GM21367 (cell line): ENCODE measurements around the gene SGSH.

ENCODE experiments used
- ATAC-seq: cut with Tn5 transposase; IDR thresholded peaks from one replicate; pipeline ENCODE4 v1.9.1; 2021; ENCODE audit not compliant: unreplicated experiment

Gene SGSH

DNA sequence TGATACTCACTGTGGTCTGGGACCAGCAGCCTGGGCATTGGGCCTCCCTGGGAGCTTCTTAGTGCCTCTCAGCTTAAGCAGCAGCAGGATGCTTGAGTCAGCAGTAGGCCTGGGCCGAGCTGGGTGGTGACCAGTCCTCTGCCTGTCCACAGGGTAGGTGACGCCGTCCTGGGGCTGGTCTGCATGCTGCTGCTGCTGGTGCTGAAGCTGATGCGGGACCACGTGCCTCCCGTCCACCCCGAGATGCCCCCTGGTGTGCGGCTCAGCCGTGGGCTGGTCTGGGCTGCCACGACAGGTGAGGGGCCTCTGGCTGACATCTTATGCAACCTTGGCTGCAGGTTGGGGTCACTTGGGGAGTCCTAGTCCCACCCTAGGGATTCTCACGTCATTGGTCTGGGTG, 7.5 kb upstream of the SGSH start:
- ATAC-seq, result no peak

DNA sequence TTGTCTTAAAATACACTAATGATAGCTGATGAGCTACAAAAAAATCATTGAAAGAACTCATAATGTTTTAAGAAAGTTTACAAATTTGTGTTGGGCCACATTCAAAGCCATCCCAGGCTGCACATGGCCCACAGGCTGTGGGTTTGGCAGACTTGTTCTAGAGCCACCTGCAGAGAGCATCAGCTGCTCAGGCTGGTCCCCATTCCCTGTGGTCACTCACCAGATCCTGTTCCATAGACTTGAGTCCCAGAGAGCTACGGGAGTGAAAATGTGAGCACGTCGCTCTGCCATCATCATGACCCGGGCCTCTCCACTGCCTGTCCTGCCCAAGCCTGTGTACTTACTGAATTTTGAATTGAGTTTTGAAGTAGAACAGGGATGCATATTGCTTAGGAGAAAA, 7.0 kb upstream of the SGSH start:
- no peak for ATAC-seq

DNA sequence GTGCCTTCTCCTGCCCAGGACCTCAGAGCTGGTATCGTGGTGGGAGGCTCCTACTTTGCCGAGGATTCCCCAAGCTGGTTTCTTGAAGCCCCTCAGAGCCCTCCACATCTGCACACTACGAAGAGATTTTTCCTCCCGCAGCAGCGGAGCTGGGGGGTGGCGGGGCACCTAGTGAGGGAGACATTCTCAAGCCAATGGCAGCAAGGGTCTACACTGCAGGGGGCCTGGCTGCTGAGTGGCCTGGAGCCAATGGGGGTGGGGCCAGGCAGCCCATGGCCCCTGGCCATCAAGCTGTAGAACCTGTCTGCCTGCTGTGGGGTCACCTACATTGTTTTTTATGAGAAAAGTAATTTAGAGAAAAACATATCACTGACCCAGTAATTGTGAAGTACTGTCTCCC, 5.1 kb upstream of the SGSH start:
- no peak for ATAC-seq

DNA sequence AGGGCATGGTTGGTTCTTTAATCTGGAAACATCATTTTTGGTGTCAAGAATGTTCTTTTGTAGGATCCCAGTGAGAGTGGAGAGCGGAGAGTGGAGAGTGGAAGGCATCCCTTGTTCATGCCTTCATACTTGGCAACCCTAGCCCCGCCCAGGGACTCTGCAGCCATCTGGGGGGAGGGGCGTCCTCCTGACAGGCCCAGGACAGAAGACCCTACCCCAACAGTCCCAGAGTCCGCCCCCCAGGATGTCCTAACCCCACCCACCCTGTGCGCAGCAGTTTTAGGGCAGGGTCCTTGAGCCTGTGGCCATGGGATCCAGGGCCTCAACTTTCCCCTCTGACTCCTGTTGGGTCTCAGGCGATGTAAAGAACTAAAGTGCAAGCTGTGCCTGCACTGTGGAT, 4.5 kb upstream of the SGSH start:
- no peak for ATAC-seq

DNA sequence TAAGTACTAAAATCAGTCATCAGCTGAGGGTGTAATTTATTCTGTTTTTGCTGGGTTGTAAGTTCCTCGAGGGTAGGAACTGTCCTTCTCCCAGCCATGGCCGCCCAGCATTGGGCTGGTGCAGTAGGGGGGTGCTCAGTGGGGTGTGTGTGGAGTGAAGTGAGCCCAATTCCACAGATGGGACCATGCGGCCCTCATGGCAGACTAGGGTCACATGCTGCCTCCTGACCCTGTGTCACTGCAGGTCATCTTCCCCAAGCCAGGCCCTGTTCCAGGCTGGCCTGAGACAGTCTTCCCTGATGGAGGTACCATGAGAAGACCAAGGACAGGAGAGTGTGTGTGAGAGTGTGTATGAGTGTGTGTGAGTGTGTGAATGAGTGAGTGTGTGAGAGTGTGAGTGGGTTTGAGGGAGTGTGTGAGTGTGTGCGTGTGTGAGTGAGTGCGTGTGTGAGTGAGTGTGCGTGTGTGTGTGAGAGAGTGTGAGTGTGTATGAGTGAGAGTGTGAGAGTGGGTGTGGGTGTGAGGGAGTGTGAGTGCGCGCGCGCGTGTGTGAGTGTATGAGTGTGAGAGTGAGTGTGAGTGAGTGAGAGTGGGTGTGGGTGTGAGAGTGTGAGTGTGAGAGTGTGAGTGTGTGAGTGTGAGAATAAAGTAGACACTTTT, 3.8 kb upstream of the SGSH start:
- no peak for ATAC-seq

DNA sequence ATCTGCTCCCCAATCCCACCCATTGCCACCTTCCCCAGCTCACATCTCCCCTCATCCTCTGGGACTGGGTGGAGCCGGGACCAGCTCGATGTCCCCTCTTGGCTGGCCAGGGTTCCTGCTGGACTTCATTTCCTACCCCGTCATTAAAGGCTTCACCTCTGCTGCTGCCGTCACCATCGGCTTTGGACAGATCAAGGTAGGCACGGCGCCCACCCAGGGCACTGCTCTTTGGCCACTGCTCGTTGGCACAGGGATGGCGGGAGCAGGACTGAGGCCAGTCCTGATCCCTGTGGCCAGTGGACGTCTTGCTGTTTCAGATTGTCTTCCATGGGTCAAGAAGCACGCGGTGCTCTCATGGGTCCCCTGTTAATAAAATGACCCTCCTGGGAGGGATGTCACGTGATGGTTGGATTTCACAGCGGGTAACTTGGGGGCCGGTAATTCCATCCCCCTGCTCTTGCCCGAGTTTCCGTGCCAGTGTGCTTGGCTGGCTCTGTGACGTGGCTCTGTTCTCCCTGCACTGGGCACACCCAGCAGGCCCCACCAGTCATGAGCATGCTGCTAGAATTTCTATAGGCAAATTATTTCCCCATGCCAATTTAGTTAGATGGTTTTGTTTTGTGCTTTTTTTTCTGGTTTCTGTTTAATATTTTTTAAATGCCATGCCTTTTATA, 3.1 kb upstream of the SGSH start:
- ATAC-seq, result no peak

DNA sequence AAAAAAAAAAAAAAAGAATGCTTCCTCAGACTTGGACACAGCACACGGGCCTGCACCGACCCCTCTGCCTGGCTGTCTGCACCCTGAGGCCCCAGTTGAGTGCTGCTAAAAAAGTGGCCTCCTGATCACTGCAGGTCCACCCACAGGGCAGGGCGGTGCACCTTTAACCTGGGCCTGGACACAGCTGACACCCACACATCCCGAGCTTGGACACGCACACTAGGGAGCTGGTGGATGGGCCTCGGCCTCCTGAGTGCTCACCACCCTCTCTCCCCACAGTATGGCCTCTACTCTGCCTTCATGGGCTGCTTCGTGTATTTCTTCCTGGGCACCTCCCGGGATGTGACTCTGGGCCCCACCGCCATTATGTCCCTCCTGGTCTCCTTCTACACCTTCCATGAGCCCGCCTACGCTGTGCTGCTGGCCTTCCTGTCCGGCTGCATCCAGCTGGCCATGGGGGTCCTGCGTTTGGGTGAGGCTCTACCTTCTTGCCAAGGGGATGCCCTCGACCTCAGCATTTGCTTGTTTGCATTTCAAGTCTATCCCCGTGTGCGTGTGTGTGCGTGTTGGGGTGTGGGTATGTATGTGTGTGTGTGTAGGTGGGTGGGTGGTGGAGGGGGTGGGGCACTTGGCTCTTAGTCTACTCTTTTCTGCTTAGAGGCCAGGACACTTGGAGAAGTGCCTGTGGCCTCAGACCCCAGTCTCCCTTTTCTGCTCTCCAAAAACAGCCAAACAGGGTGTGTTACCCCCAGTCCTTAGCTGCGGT, 2.4 kb upstream of the SGSH start:
- ATAC-seq, result no peak

DNA sequence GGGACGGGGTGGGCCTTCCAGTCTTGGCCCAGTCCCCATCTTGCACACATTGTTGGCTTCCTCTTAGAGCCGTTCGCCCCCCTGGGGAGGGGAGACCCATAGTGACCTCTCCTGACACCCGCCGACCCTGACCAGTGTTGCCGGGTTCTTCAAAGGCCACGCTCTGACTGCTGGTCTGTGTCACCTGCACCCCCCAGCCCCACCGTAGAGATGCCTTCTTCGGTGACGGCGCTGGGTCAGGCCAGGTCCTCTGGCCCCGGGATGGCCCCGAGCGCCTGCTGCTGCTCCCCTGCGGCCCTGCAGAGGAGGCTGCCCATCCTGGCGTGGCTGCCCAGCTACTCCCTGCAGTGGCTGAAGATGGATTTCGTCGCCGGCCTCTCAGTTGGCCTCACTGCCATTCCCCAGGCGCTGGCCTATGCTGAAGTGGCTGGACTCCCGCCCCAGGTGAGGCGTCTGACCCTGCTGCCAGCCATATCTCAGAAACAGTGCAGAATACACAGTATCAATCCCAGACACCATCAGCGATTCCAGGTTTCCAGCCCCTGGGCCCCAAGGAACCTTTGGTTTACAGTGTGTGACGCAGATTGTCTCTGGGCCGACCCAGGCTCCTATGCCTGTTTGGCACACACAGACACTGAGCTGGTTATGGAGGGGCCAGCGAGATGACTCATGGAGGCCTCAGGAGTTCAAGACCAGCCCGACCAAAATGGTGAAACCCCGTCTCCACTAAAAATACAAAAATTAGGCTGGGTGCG, 1.4 kb upstream of the SGSH start:
- no peak for ATAC-seq

DNA sequence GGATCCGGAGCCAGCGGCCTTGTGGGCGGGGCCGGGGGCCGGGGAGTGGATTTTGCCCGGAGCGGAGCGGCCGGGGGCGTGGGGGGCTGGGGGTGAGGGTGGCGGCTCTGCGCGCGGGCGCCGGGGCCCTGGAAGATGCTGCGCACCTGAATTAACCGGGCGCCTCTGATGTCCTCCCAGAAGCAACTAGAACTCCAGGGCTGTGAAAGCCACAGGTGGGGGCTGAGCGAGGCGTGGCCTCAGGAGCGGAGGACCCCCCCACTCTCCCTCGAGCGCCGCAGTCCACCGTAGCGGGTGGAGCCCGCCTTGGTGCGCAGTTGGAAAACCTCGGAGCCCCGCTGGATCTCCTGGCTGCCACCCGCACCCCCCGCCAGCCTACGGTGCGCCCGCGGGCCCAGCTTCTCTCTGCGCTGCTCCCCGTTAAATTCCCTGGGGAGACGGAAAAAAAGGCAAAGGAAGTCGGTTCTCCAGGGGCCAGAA, 643 bp upstream of the SGSH start:
- ATAC-seq, result no peak

DNA sequence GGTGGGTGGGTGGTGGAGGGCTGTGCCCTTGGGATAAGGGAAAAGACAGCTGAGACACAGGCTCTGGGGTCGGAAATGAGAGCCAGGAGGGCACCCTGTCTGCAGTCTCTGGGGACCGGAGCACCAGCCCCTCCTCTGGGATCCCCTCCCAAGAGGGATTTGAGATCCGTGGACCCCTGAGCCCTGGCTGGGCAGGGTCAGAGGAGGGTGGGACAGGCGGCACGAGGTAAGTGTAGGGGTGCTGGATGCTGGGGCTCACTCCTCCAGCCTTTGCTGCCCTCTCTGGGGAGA, 425 bp downstream of the SGSH start:
- ATAC-seq, result peak; percentile 17

DNA sequence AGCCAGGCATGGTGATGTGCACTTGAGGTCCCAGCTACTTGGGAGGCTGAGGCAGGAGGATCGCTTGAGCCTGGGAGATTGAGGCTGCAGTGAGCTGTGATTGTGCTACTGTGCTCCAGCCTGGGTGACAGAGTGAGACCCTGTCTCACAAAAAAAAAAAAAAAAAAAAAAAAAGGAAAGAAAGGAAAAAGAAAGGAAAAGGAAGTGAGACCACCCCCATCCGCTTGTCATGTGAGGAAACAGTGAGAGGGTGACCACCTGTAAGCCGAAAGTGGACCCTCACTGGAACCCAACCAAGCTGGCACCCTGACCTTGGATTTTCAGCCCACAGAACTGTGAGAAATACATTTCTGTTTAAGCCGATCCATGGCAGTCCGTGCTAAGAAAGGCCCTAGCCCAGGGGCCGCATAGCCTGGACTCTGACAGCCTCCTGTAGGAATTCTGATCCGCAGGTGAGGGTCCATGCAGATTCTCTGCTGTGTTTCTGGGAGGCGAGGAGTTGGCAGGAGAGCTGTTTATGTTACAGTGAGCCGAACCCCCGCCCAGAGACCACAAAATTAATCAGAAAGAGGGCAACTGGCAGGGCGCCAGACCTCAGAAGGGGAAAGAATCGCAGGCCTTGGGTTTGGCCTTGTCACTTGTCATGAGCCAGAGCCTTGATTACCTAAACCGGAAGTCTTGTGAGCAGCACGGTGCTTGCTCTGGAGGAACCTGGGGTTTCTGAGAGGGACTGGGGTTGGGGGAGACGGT, 945 bp downstream of the SGSH start:
- peak; percentile 45 for ATAC-seq

DNA sequence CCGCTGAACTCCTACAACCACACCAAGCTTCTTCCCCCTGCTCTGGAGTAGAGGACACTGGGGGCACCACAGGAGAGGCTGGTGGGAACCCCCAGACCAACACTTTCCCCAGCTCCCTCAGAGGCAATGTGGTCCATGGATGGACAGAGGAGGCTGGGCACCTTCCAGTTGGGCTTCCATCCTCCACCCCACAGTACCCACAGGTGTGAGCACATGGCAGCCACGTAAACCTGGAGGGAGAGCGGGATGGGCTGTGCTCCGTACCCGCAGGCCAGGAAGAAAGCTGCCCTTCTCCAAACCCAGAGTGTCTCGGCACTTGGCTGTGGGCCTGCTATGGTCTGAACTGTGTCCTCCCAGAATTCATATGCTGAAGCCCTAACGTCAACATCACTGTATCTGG, 1.7 kb downstream of the SGSH start:
- ATAC-seq, result no peak

DNA sequence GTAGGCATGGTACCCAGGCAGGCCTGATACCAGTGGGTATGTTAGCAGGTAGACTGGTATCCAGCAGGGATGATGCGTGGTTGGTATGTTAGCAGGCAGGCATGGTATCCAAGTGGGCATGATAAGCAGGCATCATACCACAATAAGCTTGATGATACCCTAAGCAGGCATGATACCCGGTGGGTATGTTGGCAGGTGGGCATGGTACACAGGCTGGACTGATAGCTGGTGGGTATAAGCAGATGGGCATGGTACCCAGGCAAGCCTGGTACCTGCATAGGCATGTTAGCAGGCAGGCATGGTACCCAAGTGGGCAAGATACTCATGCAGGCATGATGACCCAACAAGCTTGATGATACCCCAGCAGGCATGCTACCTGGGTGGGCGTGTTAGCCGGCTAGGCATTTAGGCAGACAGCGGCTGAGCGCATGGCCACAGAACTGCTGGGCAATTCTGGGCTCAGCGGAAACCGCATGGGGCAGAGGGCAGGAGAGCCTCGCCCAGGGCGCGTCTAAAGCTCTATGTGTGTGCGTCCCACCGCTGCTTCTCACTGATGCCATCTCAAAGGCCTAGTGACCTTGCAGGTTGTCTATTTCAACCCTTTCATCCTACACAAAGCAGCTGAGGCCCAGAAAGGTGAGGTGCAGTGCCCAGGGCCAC, 2.3 kb downstream of the SGSH start:
- no peak for ATAC-seq

DNA sequence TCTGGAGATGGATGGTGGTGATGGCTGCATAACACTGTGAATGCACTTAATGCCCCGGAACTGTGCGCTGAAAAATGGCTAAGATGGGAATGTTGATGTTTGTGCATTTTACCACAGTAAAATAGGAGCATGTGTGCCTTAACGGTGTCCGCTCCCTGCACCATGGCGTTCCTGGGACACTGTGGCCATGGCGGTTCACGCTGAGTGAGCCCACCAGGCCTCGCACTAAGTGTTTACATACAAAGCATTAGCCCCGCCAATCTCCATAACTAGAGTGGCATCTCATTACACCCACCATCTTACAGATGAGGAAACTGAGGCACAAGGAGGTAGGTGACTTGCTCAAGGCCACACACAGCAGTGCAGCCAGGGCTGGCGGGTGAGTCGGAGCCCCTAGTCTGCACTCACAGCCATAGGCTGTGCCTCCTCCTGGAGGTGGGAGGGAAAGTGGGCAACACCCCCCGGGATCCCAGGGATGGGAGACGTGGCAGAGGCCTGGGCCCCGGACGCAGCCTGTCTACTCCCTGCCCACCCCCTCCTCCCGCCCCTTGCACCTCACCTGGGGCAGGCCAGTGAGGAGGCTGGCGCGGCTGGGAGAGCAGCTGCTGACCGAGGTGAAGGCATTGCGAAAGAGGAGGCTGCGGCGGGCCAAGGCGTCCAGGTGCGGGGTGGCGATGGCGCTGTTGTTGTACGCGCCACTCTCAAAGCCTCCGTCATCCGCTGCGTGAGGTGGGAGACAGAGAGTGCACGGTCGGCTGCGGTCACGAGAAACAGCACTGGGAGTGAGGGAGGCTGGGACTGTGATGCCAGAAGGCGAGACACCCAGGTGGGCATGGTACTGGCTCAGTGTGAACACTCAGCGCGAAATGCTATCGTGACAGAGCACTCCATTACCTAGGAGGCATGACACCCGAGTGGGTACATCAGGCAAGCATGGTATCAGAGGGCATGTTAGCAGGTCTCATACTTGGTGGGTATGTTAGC, 3.4 kb downstream of the SGSH start:
- ATAC-seq, result no peak

DNA sequence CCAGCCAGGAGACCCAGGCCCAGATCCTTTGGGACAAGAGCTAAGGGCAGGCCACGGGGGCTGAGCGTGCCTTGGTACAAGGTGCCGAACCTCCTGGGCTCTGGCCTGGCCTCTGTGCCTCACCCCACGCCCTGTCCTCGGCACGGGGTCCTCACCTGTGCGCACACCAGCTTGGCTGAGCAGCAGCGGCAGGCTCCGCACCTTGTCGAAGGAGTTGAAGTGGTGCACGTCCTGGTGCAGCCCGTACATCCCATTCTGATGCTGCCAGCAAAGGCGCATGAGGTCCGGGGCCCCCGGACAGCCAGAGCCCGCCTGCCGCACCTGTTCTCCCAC, 5.3 kb downstream of the SGSH start:
- ATAC-seq, result no peak

DNA sequence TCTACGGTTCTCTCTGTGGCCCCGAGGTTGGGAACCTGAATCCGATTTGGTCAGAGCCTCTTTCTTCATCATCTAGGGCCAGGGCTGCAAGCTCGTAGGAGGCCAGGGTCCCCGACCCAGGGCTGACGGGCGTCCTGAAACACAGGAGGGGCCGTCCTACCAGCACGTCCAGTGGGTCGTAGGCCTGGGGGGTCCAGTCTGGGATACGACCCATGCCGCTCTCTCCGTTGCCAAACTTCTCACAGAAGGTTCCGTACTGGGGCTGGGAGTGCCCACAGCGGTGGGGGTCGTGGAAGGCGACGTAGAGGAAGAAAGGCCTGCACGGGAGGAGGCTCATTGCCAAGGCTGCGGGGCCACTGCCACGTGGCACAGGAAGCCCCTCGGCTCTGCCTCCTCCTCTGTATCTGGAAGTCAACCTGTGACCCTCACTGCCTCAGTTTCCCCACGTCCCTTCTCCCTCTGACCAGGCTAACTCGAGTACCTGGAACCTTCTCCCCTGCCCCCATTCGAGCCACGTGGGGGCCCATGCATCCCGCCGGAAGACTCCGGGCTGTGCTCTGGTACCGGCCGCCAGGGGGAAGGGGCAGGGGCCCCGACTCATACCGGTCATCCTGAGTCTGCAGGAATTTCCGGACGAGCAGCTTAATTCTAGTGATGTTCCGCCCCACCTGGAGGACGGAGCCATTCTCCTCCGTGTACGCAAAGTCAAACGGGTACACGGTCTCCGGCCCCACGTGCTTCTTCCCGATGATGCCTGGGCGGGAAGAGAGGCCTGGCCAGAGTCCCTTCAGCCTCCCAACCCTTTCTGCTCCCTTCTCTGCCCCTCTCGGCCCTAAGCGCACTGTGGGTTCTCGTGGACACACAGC, 5.9 kb downstream of the SGSH start:
- no peak for ATAC-seq

DNA sequence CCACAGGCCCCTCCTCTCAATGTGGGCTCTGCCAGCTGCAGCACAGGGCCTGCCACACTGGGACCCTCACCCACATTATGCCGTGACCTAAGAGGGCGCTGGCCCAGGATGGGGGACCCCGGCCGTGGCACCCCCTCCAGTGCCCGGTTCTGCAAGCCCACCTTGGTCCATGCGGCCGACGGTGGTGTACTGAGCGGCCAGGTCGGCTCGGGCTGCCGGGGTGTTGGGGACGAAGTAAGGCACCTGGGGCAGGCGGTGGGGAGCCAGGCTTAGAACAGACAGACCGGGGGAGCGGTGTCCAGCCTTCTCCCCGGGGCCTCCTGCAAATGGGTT, 6.5 kb downstream of the SGSH start:
- no peak for ATAC-seq

DNA sequence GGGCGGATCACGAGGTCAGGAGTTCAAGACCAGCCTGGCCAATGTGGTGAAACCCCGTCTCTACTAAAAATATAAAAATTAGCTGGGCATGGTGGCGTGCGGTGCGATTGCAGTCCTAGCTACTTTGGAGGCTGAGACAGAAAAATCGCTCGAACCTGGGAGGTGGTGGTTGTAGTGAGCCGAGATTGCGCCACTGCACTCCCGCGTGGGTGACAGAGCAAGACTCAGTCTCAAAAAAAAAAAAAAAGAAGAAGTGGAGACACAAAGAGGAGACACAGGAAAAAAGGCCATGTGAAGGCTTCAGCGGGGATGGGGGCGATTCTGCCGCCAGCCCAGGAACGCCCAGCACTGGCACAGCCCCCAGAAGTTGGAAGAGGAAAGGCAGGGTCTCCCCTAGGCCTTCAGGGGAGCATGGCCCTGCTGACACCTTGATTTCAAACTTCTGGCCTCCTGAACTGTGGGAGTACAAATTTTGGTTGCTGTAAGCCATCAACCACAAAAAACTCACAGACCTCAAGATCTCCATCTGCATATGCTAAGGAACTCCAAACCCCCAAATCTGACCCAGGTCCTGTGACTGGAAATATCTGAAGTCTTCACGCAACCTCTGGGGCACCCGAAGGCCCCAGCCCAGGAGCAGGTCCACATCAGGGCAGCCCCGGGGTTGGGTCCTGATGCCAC, 7.0 kb downstream of the SGSH start:
- ATAC-seq, result no peak
